ENCODE measurements around the gene FBXL3.

DNA sequence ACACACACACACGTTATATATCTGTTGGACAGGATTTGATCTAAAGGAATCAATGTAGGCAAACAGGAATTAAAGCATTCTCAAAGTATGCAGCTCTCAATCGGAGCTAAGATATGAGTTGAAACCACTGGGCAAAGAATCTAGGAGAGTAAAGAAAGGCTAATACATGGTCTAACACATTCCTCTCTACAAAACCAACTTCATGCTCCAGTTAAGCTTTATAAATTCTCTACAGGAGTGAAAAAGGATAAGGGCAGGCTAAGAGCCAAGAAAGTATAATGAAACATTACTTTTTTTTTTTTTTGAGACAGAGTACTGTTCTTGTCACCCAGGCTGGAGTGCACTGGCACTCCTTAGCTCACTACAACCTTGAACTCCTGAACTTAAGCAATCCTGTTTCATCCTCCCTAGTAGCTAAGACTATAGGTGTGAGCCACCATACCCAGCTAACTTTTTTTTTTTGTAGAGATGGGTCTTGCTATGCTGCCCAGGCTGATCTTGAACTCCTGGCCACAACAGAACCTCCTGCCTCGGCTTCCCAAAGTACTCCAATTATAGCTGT lies 10.6 kb downstream of the FBXL3 start:
- TF ChIP-seq ZNF274 (IDR thresholded peaks at IDR 0.05; ENCODE audit: low read depth, low read length), result no peak
- no peak for TF ChIP-seq YY1 (IDR thresholded peaks at IDR 0.05; ENCODE audit: insufficient read depth, insufficient read length)
- TF ChIP-seq SUZ12 (IDR thresholded peaks at IDR 0.05; ENCODE audit: extremely low read depth, insufficient read depth, insufficient read length), result no peak
